Activated T-cell treated with anti-CD3 and anti-CD28 coated beads, Interleukin-2, amount 50 U/mL, for 24 hours (primary cell): ENCODE measurements around the gene C9orf85.

ENCODE experiments used
- DNase-seq: peaks from one replicate; pipeline ENCODE4 v3.0.0-alpha.2; 2020
- H3K27ac Mint-ChIP-seq: 2 replicates; pipeline ENCODE4 v1.8.0; 2020; ENCODE audit warnings: mild to moderate bottlenecking, mixed read lengths
- H3K27me3 Mint-ChIP-seq: 2 replicates; pipeline ENCODE4 v1.8.0; 2020; ENCODE audit warnings: mixed read lengths
- H3K36me3 Mint-ChIP-seq: 2 replicates; pipeline ENCODE4 v1.8.0; 2020; ENCODE audit warnings: low read depth, mixed read lengths
- H3K4me1 Mint-ChIP-seq: 2 replicates; pipeline ENCODE4 v1.8.0; 2020; ENCODE audit warnings: low read depth, mixed read lengths
- H3K4me3 Mint-ChIP-seq: 2 replicates; pipeline ENCODE4 v1.8.0; 2020; ENCODE audit warnings: mild to moderate bottlenecking, moderate library complexity, mixed read lengths
- H3K9me3 Mint-ChIP-seq: 2 replicates; pipeline ENCODE4 v1.8.0; 2020; ENCODE audit warnings: mixed read lengths

The C9orf85 gene

DNA sequence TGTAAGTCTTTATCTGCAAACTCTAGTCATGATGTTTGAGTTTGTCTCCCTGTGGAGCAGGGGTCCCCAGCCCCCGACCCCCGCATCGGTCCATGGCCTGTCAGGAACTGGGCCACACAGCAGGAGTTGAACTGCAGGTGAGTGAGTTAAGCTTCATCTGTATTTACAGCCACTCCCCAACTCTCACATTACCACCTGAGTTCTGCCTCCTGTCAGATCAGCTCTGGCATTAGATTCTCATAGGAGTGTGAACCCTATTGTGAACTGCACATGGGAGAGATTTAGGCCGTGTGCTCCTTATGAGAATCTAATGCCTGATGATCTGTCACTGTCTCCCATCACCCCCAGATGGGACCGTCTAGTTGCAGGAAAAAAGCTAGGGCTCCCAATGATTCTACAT, 7.0 kb downstream of the C9orf85 start:
- no peak overlapping the region for H3K4me3 Mint-ChIP-seq

GRCh38 chr9:71920456-71921189, 9.2 kb downstream of the C9orf85 start:
- no peaks in the 10 kb centered on the region for H3K27me3 Mint-ChIP-seq
- DNase-seq, result no peak
- peaks cover 27% of the 10 kb centered on the region for H3K4me1 Mint-ChIP-seq
- H3K36me3 Mint-ChIP-seq, result peaks cover 45% of the 10 kb centered on the region
- H3K9me3 Mint-ChIP-seq, result no peaks in the 10 kb centered on the region
- H3K27ac Mint-ChIP-seq, result no peak overlapping the region
- no peak overlapping the region for H3K4me3 Mint-ChIP-seq

More for the DNA sequence above, 7.0 kb downstream of the C9orf85 start:
- Mint-ChIP-seq H3K4me1 (peaks cover 42% of the 10 kb centered on the region), H3K36me3 (peaks cover 40% of the 10 kb centered on the region), H3K27ac (no peak overlapping the region), H3K27me3 (no peaks in the 10 kb centered on the region), H3K9me3 (no peaks in the 10 kb centered on the region)
- no peak for DNase-seq

GRCh38 chr9:71921190-71921814, 9.9 kb downstream of the C9orf85 start:
- H3K27ac Mint-ChIP-seq, result no peak overlapping the region
- DNase-seq, result no peak
- no peak overlapping the region for H3K4me3 Mint-ChIP-seq
- peaks cover 45% of the 10 kb centered on the region for H3K36me3 Mint-ChIP-seq
- H3K4me1 Mint-ChIP-seq, result peaks cover 23% of the 10 kb centered on the region
- H3K9me3 Mint-ChIP-seq, result no peaks in the 10 kb centered on the region
- no peaks in the 10 kb centered on the region for H3K27me3 Mint-ChIP-seq

GRCh38 chr9:71924576-71924975, 13.1 kb downstream of the C9orf85 start:
- H3K9me3 Mint-ChIP-seq, result no peaks in the 10 kb centered on the region

GRCh38 chr9:71925834-71926233, 14.4 kb downstream of the C9orf85 start:
- Mint-ChIP-seq H3K4me1 (peaks cover 6% of the 10 kb centered on the region), H3K9me3 (no peaks in the 10 kb centered on the region), H3K27ac (no peak overlapping the region), H3K36me3 (peaks cover 37% of the 10 kb centered on the region), H3K4me3 (no peak overlapping the region), H3K27me3 (no peaks in the 10 kb centered on the region)
- DNase-seq, result no peak

More at GRCh38 chr9:71924576-71924975, 13.1 kb downstream of the C9orf85 start:
- no peak for DNase-seq
- Mint-ChIP-seq H3K27ac (no peak overlapping the region), H3K27me3 (no peaks in the 10 kb centered on the region), H3K4me3 (no peak overlapping the region), H3K36me3 (peaks cover 37% of the 10 kb centered on the region), H3K4me1 (peaks cover 8% of the 10 kb centered on the region)

GRCh38 chr9:71928376-71928775, 16.9 kb downstream of the C9orf85 start:
- no peaks in the 10 kb centered on the region for H3K27me3 Mint-ChIP-seq
- peaks cover 34% of the 10 kb centered on the region for H3K36me3 Mint-ChIP-seq
- no peaks in the 10 kb centered on the region for H3K9me3 Mint-ChIP-seq
- no peak overlapping the region for H3K4me3 Mint-ChIP-seq
- H3K27ac Mint-ChIP-seq, result no peak overlapping the region
- no peak for DNase-seq
- peaks cover 7% of the 10 kb centered on the region for H3K4me1 Mint-ChIP-seq

GRCh38 chr9:71928806-71929205, 17.4 kb downstream of the C9orf85 start:
- DNase-seq, result no peak
- H3K4me3 Mint-ChIP-seq, result no peak overlapping the region
- H3K4me1 Mint-ChIP-seq, result peaks cover 7% of the 10 kb centered on the region
- no peaks in the 10 kb centered on the region for H3K27me3 Mint-ChIP-seq
- H3K36me3 Mint-ChIP-seq, result peaks cover 32% of the 10 kb centered on the region
- no peak overlapping the region for H3K27ac Mint-ChIP-seq
- H3K9me3 Mint-ChIP-seq, result no peaks in the 10 kb centered on the region

GRCh38 chr9:71929223-71929622, 17.8 kb downstream of the C9orf85 start:
- Mint-ChIP-seq H3K27me3 (no peaks in the 10 kb centered on the region), H3K36me3 (peaks cover 29% of the 10 kb centered on the region), H3K27ac (no peak overlapping the region), H3K4me1 (peaks cover 5% of the 10 kb centered on the region), H3K4me3 (no peak overlapping the region), H3K9me3 (no peaks in the 10 kb centered on the region)
- no peak for DNase-seq

GRCh38 chr9:71929791-71930440, 18.5 kb downstream of the C9orf85 start:
- Mint-ChIP-seq H3K36me3 (peaks cover 27% of the 10 kb centered on the region), H3K9me3 (no peaks in the 10 kb centered on the region), H3K27me3 (no peaks in the 10 kb centered on the region), H3K27ac (no peak overlapping the region), H3K4me3 (no peak overlapping the region), H3K4me1 (peaks cover 3% of the 10 kb centered on the region)
- DNase-seq, result no peak

GRCh38 chr9:71931166-71931565, 19.7 kb downstream of the C9orf85 start:
- no peak for DNase-seq
- Mint-ChIP-seq H3K27me3 (no peaks in the 10 kb centered on the region), H3K9me3 (no peaks in the 10 kb centered on the region), H3K4me1 (peaks cover 10% of the 10 kb centered on the region), H3K4me3 (no peak overlapping the region), H3K36me3 (peaks cover 26% of the 10 kb centered on the region), H3K27ac (no peak overlapping the region)

DNA sequence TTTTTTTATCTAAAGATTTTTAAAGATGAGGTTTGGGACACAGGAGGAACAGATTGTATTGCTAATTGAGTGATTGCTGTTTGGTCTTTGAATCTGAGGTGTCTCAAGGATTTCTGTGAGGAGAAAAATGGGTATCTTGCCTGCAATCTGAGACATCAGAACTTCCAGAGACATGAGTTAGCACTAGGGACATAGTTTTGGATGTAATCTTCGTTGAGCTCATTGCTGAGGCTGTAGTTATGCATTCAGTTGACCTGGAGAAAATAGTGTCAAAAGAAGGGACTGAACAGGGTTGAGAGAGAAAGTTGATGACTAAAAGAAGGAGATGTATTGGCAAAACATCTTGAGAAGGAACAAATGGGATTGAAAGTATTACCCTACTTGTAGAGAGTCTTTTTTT, 24.6 kb downstream of the C9orf85 start:
- H3K27me3 Mint-ChIP-seq, result no peaks in the 10 kb centered on the region
- no peaks in the 10 kb centered on the region for H3K9me3 Mint-ChIP-seq
- no peak overlapping the region for H3K4me3 Mint-ChIP-seq
- peaks cover 21% of the 10 kb centered on the region for H3K4me1 Mint-ChIP-seq
- peak overlapping the region; percentile 6 for H3K27ac Mint-ChIP-seq
- peaks cover 12% of the 10 kb centered on the region for H3K36me3 Mint-ChIP-seq
- no peak for DNase-seq

DNA sequence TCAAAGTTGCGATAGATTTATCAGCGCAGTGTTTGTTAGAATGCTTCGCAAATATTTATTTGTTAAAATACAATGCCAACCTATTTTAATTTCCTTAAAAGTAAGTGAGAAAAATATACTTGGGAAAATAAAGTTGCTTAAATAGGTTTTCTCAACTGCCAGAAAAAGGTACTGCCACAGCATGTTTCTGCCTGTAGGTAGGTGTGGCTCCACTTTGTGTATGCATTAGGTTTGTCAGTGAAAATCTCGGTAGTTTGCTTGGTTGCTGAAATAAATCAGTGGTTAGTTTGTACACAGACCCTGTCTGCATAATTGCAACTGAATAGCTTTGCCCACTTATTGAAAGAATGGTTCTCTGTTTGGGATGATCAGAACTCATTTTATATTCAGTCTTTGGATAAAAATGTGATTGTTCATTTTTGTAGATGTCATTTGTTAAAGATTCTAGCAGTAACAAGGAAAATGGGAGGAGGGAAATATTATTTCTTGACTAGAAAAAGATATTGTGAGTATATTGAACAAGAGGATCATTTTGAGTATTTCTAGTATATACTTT, 25.7 kb downstream of the C9orf85 start:
- Mint-ChIP-seq H3K4me1 (peaks cover 29% of the 10 kb centered on the region), H3K27ac (no peak overlapping the region), H3K27me3 (no peaks in the 10 kb centered on the region), H3K9me3 (no peaks in the 10 kb centered on the region), H3K36me3 (peaks cover 8% of the 10 kb centered on the region), H3K4me3 (no peak overlapping the region)
- no peak for DNase-seq

DNA sequence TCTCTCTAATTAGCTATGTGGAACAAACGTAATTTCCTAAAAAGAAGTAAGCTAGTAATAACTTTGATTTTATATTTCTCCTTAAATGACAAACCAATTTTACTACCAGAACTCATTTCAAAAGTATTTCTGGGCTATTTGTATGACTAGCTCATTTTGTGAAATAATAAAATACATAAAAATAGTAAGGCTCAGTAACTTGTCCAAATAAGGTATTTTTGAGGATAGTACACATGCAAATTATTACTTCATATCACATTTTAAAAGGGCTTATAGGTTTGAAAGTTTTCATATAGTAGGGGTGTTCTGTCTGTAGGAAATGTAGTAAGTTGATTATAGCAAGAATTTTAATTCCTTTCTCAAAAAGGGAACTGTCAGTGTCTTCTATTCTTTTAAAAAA, 26.5 kb downstream of the C9orf85 start:
- Mint-ChIP-seq H3K9me3 (no peaks in the 10 kb centered on the region), H3K27me3 (no peaks in the 10 kb centered on the region), H3K4me3 (no peak overlapping the region), H3K27ac (no peak overlapping the region), H3K36me3 (peaks cover 5% of the 10 kb centered on the region), H3K4me1 (peaks cover 28% of the 10 kb centered on the region)
- no peak for DNase-seq

DNA sequence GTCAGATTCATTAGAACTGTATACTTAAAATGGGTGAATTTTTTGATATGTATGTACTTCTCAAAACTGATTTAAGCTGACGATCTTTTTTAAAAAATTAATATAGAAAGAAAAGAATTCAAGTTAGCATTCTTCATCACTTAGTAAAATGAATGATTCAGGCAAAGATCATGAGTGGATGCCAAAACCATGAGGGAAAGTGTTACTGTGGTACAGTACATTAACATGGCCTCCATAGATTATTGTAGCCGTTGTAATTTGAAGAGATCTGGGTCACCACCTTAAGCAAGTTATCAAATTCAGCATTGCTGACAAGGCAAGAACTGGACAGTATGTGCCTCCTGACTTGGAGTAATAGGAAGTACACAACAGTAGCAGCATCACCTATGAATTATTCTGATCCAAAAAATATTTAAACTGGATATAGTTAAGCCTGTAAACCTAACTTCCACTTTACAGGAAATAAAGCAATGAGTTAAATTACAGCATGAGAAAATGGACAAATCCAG, 29.7 kb downstream of the C9orf85 start:
- Mint-ChIP-seq H3K9me3 (no peaks in the 10 kb centered on the region), H3K27me3 (no peaks in the 10 kb centered on the region), H3K4me3 (no peak overlapping the region), H3K36me3 (no peaks in the 10 kb centered on the region), H3K27ac (no peak overlapping the region), H3K4me1 (peaks cover 20% of the 10 kb centered on the region)
- DNase-seq, result no peak
